H9 (cell line): ENCODE measurements around the gene CXCL8. TPM values are rescaled to one million over a fixed set of nuclear protein-coding genes. Genes with fewer than 3 reads are reported as not detected.

ENCODE experiments used
- DNase-seq: peaks from one replicate; pipeline ENCODE4 v3.0.0-alpha.2; 2017
- H2AFZ ChIP-seq: one replicate; pipeline ENCODE4 v1.6.1; 2013; ENCODE audit warnings: mild to moderate bottlenecking, low read length, control low read depth, moderate library complexity
- H2AK5ac ChIP-seq: 2 replicates; pipeline ENCODE4 v1.6.1; 2013; ENCODE audit warnings: low read length, control low read depth, mixed read lengths; ENCODE audit not compliant: insufficient read length
- H2BK120ac ChIP-seq: one replicate; pipeline ENCODE4 v1.6.1; 2013; ENCODE audit warnings: low read depth, mild to moderate bottlenecking, low read length, control low read depth, inconsistent platforms; ENCODE audit not compliant: poor library complexity, severe bottlenecking
- H2BK12ac ChIP-seq: 2 replicates; pipeline ENCODE4 v1.6.1; 2013; ENCODE audit warnings: low read length, control low read depth, mixed read lengths, low read depth; ENCODE audit not compliant: insufficient read length
- H2BK15ac ChIP-seq: 2 replicates; pipeline ENCODE4 v1.6.1; 2013; ENCODE audit warnings: low read depth, low read length, control low read depth
- H2BK20ac ChIP-seq: one replicate; pipeline ENCODE4 v1.6.1; 2013; ENCODE audit warnings: low read depth, mild to moderate bottlenecking, low read length, control low read depth, inconsistent platforms; ENCODE audit not compliant: poor library complexity, severe bottlenecking
- H2BK5ac ChIP-seq: 2 replicates; pipeline ENCODE4 v1.6.1; 2013; ENCODE audit warnings: low read length, control low read depth, mixed read lengths; ENCODE audit not compliant: insufficient read length
- H3K14ac ChIP-seq: 2 replicates; pipeline ENCODE4 v1.6.1; 2013; ENCODE audit warnings: low read length, control low read depth; ENCODE audit not compliant: insufficient read depth
- H3K18ac ChIP-seq: 2 replicates; pipeline ENCODE4 v1.6.1; 2013; ENCODE audit warnings: low read depth, mild to moderate bottlenecking, mixed read lengths, low read length, control low read depth; ENCODE audit not compliant: insufficient read length
- H3K23ac ChIP-seq: 2 replicates; pipeline ENCODE4 v1.6.1; 2013; ENCODE audit warnings: low read length, control low read depth, mixed read lengths, low read depth; ENCODE audit not compliant: insufficient read length
- H3K23me2 ChIP-seq: 2 replicates; pipeline ENCODE4 v1.6.1; 2013; ENCODE audit warnings: low read depth, mild to moderate bottlenecking, mixed read lengths, low read length, control low read depth; ENCODE audit not compliant: insufficient read length, poor library complexity, severe bottlenecking
- H3K27ac ChIP-seq: 2 replicates; pipeline ENCODE4 v1.5.1; 2013; ENCODE audit warnings: low read length, control low read depth, mixed read lengths, low read depth; ENCODE audit not compliant: insufficient read length
- H3K27me3 ChIP-seq: 2 replicates; pipeline ENCODE4 v1.6.1; 2013; ENCODE audit warnings: low read length, control low read depth, inconsistent platforms; ENCODE audit not compliant: insufficient read depth
- H3K4ac ChIP-seq: 2 replicates; pipeline ENCODE4 v1.6.1; 2013; ENCODE audit warnings: low read depth, mild to moderate bottlenecking, control low read depth, inconsistent platforms, low read length, moderate library complexity
- H3K4me1 ChIP-seq: 2 replicates; pipeline ENCODE4 v1.6.1; 2013; ENCODE audit warnings: low read length, control low read depth, inconsistent platforms; ENCODE audit not compliant: insufficient read depth
- H3K4me2 ChIP-seq: 2 replicates; pipeline ENCODE4 v1.6.1; 2013; ENCODE audit warnings: low read length, control low read depth, mixed read lengths; ENCODE audit not compliant: insufficient read length, insufficient read depth
- H3K56ac ChIP-seq: 2 replicates; pipeline ENCODE4 v1.6.1; 2013; ENCODE audit warnings: low read depth, mild to moderate bottlenecking, mixed read lengths, low read length, control low read depth; ENCODE audit not compliant: insufficient read length
- H3K79me1 ChIP-seq: 2 replicates; pipeline ENCODE4 v1.6.1; 2013; ENCODE audit warnings: low read depth, mild to moderate bottlenecking, moderate library complexity, low read length, control low read depth, inconsistent platforms; ENCODE audit not compliant: insufficient read depth, poor library complexity, severe bottlenecking
- H3K79me2 ChIP-seq: 2 replicates; pipeline ENCODE4 v1.6.1; 2013; ENCODE audit warnings: low read length, control low read depth, inconsistent platforms; ENCODE audit not compliant: insufficient read depth
- H3K9ac ChIP-seq: 2 replicates; pipeline ENCODE4 v1.6.1; 2013; ENCODE audit warnings: low read length, control low read depth, mixed read lengths; ENCODE audit not compliant: insufficient read length; ENCODE audit errors: extremely low read depth
- H3K9me3 ChIP-seq: one replicate; pipeline ENCODE4 v1.6.1; 2013; ENCODE audit warnings: low read depth, low read length, inconsistent platforms; ENCODE audit not compliant: control insufficient read depth
- H3T11ph ChIP-seq: one replicate; pipeline ENCODE4 v1.6.1; 2013; ENCODE audit warnings: mild to moderate bottlenecking, low read length, control low read depth, inconsistent platforms
- H4K20me1 ChIP-seq: one replicate; pipeline ENCODE4 v1.6.1; 2013; ENCODE audit not compliant: control insufficient read depth, insufficient read length, insufficient read depth
- H4K5ac ChIP-seq: 2 replicates; pipeline ENCODE4 v1.6.1; 2013; ENCODE audit warnings: low read depth, mild to moderate bottlenecking, mixed read lengths, low read length, control low read depth; ENCODE audit not compliant: insufficient read length
- H4K8ac ChIP-seq: replicated peaks from 2 replicates; pipeline ENCODE4 v1.6.1; 2013; ENCODE audit warnings: low read length, control low read depth, mixed read lengths, low read depth; ENCODE audit not compliant: insufficient read length
- H4K91ac ChIP-seq: 2 replicates; pipeline ENCODE4 v1.6.1; 2013; ENCODE audit warnings: low read depth, mild to moderate bottlenecking, moderate library complexity, mixed read lengths, low read length, control low read depth; ENCODE audit not compliant: insufficient read length
- H3K27ac Mint-ChIP-seq, 3 experiments: 2 replicates in 2 of 3; 3 replicates in 1 of 3; pipeline ENCODE4 v1.8.0; 2020 to 2021; ENCODE audit warnings: mixed read lengths in 3 of 3, mild to moderate bottlenecking in 1 of 3, moderate library complexity in 1 of 3
- H3K27me3 Mint-ChIP-seq: 2 replicates; pipeline ENCODE4 v1.8.0; 2021; ENCODE audit warnings: low read depth, mild to moderate bottlenecking, moderate library complexity, mixed read lengths
- H3K36me3 Mint-ChIP-seq, 3 experiments: 2 replicates in 2 of 3; 3 replicates in 1 of 3; pipeline ENCODE4 v1.8.0; 2020 to 2021; ENCODE audit warnings: low read depth in 3 of 3, mixed read lengths in 3 of 3; ENCODE audit not compliant: insufficient read depth in 1 of 3
- H3K4me1 Mint-ChIP-seq, 2 experiments: 2 replicates each; pipeline ENCODE4 v1.8.0; 2020; ENCODE audit warnings: mixed read lengths in 2 of 2
- H3K4me3 Mint-ChIP-seq, 2 experiments: 2 replicates in 1 of 2; 3 replicates in 1 of 2; pipeline ENCODE4 v1.8.0; 2020 to 2021; ENCODE audit warnings: mild to moderate bottlenecking in 2 of 2, mixed read lengths in 2 of 2, moderate library complexity in 1 of 2
- H3K9me3 Mint-ChIP-seq, 2 experiments: 2 replicates in 1 of 2; 3 replicates in 1 of 2; pipeline ENCODE4 v1.8.0; 2020; ENCODE audit warnings: mild to moderate bottlenecking in 2 of 2, mixed read lengths in 2 of 2, moderate library complexity in 1 of 2
- CTCF ChIP-seq: fragments of 200-600 bp; sonication (generic); conservative IDR thresholded peaks from 3 replicates; pipeline ENCODE4 v1.8.0; 2021; ENCODE audit warnings: antibody characterized with exemption, mild to moderate bottlenecking
- WGBS: extraction: QIAGEN DNeasy Blood & Tissue Kit; methylation state at CpG from one replicate; pipeline ENCODE4 v1.1.7; 2013; ENCODE audit warnings: missing lambda C conversion rate, low lambda C conversion rate, mixed read lengths; ENCODE audit not compliant: insufficient read length; ENCODE audit errors: extremely low coverage; 5-methylcytosine and 5-hydroxymethylcytosine counted together
- total RNA-seq: library from RNA; stranded (reverse); gene quantifications from 2 replicates; pipeline ENCODE4 v1.2.1, GENCODE V29; 2021

The CXCL8 gene
- total RNA-seq, 1 experiment from 2014 or later = not detected

- Histone ChIP-seq H3K79me1 (no peaks in the 10 kb centered on the region), H2BK5ac (no peak overlapping the region), H3T11ph (no peak overlapping the region), H4K8ac (no peak overlapping the region), H3K9ac (no peak overlapping the region), H2BK20ac (no peak overlapping the region), H3K4me2 (no peak overlapping the region), H3K4me1 (no peaks in the 10 kb centered on the region), H3K4ac (no peak overlapping the region), H3K18ac (no peak overlapping the region), H3K27ac (no peak overlapping the region), H3K14ac (no peak overlapping the region), H2BK12ac (no peak overlapping the region), H3K9me3 (no peaks in the 10 kb centered on the region), H2AFZ (no peak overlapping the region), H4K20me1 (no peaks in the 10 kb centered on the region), H2AK5ac (no peak overlapping the region), H3K79me2 (no peaks in the 10 kb centered on the region), H2BK120ac (no peak overlapping the region), H3K23ac (no peak overlapping the region), H4K91ac (no peak overlapping the region), H2BK15ac (no peak overlapping the region), H3K56ac (no peak overlapping the region), H3K27me3 (no peaks in the 10 kb centered on the region), H3K23me2 (no peaks in the 10 kb centered on the region), H4K5ac (no peak overlapping the region)
- no peaks in the 10 kb centered on the region; a peak in 1 of 5 replicates for H3K9me3 Mint-ChIP-seq
- H3K4me1 Mint-ChIP-seq = no peaks in the 10 kb centered on the region
- no peak for TF ChIP-seq CTCF
- no peaks in the 10 kb centered on the region for H3K36me3 Mint-ChIP-seq
- H3K27ac Mint-ChIP-seq = no peak overlapping the region
- no CpG with 5 or more reads among the region's 2 CpGs for WGBS
- H3K4me3 Mint-ChIP-seq = no peak overlapping the region
- no peak for DNase-seq
- no peaks in the 10 kb centered on the region; the same call in 1 of the 2 replicates for H3K27me3 Mint-ChIP-seq
Measured at GRCh38 chr4:73788411-73788810, 48.0 kb downstream of the CXCL8 start.

Other genes with a start within 250 kb of the CXCL8 start
- 0.15 and 0.22 TPM in 2 replicates for gene RASSF6, start 120.1 kb upstream of the CXCL8 start, total RNA-seq
- gene CXCL6, start 96.1 kb downstream of the CXCL8 start, total RNA-seq = 0.85 and 1.3 TPM in 2 replicates
- not detected in 2 replicates for gene PF4V1, start 112.7 kb downstream of the CXCL8 start, total RNA-seq
- gene CXCL1, start 128.8 kb downstream of the CXCL8 start, total RNA-seq = 0.20 TPM in 2 replicates
- 2.3 and 3.6 TPM in 2 replicates for gene PF4, start 241.5 kb downstream of the CXCL8 start, total RNA-seq
- 0.33 TPM in 1 of 2 replicates, not detected in the other for gene PPBP, start 247.6 kb downstream of the CXCL8 start, total RNA-seq